ENCODE results near the gene PIPOX. TPM values are rescaled to one million over a fixed set of nuclear protein-coding genes. Genes with fewer than 3 reads are reported as not detected.
A peak's percentile ranks its signal among the peaks of the same experiment; 100 is the strongest.

The PIPOX gene
- total and polyA plus RNA-seq, 2 of the 8 experiments (the other 6 are each of a cell fraction or from before 2014, with no cell fraction given), result 57.2 to 99.6 TPM

DNA sequence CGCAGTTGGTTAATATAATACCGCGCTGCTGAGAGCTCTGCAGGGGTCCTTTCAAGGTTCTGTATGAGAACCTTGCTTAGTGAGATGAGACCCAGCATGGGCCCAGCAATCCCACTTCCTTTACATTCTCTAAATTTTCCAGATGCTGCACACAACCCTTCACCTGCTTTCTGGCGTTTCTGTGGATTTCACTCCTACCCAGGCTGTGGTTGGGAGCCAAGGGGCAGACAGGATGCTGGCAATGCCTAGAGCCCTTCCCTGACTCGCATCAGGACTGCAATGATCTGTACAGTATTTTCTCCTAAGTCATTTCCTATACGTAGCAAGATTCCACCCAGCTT is 10.1 kb upstream of the PIPOX start (continued):
- TF ChIP-seq TCF12 (IDR thresholded peaks at IDR 0.05; ENCODE audit: low read depth, low read length), result peak; percentile 65; the same call in 1 of the 2 replicates
